ENCODE measurements around the gene UBE2S.
"Not testable (repeated sequence)": the region's sequence is repeated elsewhere in the genome, so short reads cannot be mapped to it uniquely, and the experiment has no call there.

The UBE2S gene

DNA sequence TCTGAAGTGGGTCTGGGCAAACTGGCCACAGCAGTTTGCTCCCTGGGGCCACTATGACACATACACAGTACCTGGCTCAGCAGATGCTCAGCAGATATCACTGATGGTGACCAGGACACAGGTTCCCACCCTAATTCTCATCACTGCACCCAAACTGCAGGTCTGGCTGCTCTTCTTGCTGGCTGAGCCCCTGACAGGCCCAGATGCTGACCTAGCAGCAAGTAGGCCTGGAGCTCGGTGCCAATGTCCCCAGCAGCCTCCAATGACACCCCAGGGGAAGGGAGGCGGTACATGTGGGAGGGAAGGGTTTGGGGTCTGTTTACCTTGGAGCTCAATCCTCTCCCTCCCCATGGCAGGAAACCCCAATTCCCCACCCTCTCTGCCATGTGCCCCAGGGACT, 5.1 kb downstream of the UBE2S start:
- no peak for DNase-seq

GRCh38 chr19:55401390-55401789, 6.2 kb downstream of the UBE2S start:
- DNase-seq, result not testable (repeated sequence)

DNA sequence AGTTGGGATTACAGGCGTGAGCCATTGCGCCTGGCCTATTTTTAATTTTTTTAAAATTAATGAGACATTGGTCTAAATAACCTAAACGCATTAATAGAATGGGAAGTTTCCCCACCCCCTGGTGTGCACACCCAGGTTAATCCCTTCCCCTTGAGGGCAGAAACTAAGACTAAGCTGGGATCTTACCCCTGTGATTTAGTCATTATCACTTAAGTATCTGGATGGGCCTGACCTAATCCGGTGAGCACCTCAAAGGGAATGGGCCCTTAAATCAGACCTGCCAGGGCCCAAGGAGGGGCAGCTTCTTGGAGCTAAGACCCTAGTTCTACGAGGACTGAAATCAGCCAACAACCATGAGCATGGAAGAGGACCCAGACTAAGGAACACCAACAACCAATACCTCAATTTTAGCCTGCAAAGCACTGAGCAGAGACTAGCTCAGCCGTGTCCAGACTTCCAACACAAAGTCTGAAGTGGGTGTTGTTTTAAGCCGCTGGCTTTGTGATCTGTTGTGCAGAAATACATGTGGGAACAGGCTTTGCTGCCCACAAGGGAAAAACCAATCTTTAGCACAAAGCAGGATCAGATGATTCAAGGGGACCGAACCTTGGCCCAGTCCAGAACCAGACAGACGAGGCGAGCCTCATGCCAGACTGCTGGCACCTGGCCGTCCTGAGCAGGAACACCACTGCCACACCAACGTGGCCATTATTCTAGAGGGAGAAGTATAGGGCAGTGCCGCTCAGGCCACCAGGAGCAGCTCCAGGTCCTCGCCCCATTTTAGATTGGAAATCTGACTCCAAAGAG, 7.1 kb downstream of the UBE2S start:
- DNase-seq, result no peak

GRCh38 chr19:55398200-55398925, 9.2 kb downstream of the UBE2S start:
- no peak for DNase-seq

DNA sequence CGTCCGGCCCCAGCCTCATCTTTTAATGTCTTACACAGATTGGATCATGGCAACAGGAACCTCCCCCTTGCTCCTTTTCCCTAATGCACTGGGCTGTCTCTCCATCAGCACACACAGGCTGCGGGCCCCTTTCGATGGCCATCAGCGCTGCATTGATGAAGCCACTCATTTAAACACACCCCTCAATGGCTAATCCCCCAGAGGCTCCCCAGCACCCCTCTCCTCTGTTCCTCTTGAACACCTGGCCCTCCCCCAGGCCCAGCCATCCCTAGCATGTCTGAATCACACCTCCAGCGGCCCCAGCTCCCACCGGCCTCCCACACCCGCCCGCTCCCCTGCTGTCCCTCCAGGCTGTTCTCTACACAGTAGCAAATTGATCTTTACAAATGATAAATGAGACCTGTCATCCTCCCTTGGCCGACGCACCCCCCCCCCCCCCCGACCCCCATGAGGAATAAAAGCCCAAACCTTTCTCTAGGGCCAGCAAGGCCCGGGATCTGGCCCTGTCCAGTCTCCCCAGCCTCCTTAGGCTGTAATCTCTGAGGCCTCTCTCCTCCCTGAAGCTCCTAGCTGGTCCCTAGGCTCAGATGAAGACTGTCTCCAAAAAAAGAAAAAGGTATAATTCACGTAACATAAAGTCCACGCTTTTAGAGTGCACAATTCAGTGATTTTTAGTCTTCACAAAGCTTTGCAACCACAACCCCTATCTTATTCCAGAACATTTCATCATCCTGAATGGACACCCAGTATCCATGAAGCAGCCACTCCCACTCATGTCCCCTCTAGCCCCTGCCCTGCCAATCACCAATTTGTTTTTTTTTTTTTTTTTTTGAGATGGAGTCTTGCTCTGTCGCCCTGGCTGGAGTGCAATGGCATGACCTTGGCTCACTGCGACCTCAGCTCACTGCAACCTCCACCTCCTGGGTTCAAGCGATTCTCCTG, 14.5 kb downstream of the UBE2S start:
- DNase-seq, result no peak

DNA sequence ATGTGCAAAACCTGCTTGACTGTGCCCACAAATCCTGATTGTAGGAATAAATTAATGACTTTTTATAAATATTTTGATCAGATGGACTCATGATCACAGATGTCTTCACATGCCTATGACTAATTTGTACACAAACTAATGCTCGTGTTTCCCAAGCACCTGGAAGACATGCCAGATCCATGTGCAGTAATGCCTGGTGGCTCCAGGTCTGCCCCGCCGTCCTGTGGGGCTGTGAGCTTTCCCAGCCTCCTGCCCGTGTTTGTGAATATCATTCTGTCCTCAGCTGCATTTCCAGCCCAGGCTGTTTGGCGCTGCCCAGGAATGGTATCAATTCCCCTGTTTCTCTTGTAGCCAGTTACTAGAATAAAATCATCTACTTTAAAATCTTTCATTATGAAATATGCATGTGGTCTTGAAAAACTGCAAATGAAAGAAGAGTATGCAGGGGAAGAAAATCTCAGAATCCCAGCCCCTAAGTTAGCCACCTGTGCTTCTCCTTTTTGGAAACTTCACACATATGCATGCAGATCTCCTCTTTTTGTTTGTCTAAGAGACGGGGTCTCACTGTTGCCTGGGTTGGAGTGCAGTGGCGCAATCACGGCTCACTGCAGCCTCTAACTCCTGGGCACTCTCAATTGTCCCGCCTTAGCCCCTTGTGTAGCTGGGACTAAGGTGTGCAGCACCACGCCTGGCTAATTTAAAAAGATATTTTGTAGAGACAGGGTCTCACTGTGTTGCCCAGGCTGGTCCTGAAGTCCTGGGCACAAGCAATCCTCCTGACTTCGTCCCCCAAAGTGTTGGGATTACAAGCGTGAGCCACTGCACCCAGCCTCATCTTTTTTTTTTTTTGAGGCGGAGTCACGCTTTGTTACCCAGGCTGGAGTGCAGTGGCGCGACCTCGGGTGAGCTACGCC, 15.6 kb downstream of the UBE2S start:
- DNase-seq, result no peak

GRCh38 chr19:55391191-55391670, 16.4 kb downstream of the UBE2S start:
- DNase-seq, result no peak

DNA sequence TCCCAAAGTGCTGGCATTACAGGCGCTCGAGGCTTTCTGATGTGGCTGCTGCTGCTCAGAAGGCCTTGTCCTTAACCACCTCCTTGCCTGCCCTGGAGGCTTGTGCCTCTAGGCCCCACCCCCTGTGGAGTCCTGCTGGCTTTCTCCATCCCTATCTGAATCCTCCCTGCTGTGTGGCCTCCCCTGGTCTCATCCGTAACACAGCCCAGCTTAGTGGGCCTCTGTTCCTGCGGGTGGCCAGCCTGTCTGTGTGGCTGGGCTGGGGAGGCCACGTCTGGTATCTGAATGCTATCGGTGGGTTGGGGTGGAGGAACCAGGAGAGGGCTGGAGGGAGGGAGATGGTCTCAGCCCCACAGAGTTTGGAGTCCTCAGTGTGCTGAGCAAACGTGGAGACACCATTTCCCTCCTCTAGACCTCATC, 17.1 kb downstream of the UBE2S start:
- DNase-seq, result no peak

DNA sequence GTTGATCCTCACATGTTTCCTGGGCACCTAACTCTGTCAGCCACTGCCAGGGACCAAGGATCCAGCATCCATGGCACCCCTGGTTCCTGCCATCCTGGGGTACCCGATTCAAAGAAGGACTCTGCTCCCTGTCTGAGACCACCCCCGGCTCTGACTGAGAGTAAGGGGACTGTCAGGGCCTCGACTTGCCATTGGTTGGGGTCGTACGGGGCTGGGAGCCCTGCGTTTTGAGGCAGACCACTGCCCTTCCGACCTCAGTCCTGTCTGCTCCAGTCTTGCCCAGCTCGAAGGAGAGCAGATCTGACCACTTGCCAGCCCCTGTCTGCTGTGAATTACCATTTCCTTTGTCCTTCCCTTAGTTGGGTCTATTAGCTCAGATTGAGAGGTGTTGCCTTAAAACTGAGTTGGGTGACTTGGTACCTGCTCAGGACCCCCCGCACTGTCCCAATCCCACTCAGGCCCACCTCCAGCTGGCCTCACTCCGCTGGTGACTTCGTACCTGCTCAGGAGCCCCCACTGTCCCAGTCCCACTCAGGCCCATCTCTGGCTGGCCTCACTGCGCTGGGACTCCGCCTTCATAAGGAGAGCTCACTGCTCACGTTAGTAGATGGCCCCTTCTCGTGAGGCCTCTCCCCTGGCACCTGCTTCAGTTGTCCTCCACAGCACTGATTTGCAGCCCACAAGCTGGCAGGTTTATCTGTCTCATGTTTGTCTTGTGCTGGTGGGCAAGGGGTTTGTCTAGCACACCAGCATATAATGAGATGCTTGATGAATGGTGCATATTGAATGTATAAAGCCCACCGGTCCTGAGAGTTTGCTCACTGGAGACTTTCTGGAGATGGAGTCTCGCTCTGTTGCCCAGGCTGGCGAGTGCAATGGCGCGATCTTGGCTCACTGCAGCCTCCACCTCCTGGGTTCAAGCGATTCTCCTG, 17.9 kb downstream of the UBE2S start:
- no peak for DNase-seq

DNA sequence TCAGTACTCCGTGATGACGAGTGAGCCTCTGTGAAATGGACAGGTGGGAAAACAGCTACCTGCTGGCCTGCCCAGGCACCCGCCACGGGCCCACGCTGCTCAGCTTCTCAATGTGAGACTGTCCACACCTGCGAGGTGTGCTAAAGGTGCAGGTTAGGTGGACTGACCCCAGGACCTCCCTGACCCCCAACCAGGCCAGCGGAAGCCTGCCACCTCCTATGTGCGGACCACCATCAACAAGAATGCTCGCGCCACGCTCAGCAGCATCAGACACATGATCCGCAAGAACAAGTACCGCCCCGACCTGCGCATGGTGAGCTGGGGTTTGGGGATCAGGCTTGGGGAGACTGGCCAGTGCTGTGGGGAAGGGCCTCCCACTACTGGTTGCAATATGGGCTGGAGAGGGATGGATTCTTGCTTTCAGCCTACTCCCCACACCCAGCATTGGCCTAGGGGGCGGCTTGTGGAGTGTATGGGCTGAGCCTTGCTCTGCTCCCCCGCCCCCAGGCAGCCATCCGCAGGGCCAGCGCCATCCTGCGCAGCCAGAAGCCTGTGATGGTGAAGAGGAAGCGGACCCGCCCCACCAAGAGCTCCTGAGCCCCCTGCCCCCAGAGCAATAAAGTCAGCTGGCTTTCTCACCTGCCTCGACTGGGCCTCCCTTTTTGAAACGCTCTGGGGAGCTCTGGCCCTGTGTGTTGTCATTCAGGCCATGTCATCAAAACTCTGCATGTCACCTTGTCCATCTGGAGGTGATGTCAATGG, 19.7 kb downstream of the UBE2S start:
- no peak for DNase-seq

DNA sequence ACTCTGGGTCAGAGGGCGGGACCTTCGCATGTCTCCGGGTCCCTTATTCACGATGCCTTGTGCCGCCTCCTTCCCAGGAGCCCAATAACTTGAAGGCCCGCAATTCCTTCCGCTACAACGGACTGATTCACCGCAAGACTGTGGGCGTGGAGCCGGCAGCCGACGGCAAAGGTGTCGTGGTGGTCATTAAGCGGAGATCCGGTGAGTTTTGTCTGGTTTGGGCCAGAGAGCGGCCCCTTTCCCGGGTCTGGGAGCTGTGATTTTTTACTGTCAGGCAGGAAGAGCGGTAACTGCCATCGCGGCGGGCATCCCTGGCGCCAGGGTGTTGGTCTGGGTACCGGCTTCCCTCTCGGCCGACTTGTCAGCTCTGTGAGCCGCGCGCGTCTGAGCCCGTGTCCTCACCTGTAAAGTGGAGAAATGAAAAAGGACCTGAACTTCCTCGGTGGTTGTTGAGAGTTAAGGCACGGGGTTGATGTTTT, 21.1 kb downstream of the UBE2S start:
- no peak for DNase-seq

DNA sequence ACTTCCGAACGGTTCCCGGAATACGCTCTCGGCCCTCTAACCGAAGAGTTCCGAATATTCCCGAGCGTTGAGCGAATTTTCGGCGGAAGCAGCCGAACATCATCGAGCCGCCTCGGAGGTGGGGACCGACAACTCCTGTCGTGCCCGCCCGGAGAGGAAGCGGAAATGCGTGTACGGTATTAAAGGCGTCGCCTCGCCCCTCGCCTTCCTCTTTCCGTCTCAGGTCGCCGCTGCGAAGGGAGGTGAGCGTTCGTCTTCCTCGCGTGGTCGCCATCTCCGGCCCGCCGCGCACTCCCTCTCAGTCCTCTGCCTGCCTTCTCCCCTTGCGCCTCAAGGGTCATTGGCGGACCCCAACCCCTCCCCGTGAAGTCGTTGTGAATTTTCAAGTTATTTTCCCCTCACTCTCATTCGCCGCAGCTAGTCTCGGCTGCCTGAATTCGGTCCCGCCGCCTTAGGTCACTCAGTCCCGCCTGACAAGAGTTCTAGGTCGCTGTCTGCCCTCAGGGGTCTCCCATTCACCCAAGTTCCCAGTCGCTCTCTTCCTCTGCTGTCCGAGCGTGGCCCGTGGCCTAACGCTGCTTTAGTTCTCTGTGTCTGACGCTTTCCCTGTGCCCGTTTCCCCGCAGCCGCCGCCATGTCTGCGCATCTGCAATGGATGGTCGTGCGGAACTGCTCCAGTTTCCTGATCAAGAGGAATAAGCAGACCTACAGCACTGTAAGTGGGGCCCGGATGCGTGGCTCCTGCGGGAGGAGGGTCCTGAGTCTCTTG, 21.7 kb downstream of the UBE2S start, which contains the start of gene RPL28:
Gene RPL28, plus strand, starts transcription at position 209 of the 769 bp plus-strand sequence. Its CDS starts 426 bp downstream, at position 635.
- DNase-seq, result peak; percentile 98 to 99

GRCh38 chr19:55384920-55385723, 22.5 kb downstream of the UBE2S start:
- peak; percentile 94 to 98 for DNase-seq

- DNase-seq, result peak in 1 of 2 experiments; percentile 76
Measured at GRCh38 chr19:55384131-55384919, 23.3 kb downstream of the UBE2S start, which contains the start of gene TMEM238. TMEM238 (minus strand) TSS chr19:55384292; CDS start chr19:55384259, 33 bp downstream.

- DNase-seq, result peak; percentile 55 to 76
Measured at GRCh38 chr19:55383279-55384130, 24.1 kb downstream of the UBE2S start.

GRCh38 chr19:55382522-55383054, 25.0 kb downstream of the UBE2S start:
- DNase-seq, result no peak

All from NCI-H1930 (cell line).